SIG-M5 treated with dmso at 0.1 percent for 504 hours (cell line): ENCODE results near the gene ALK.
"Not testable (repeated sequence)": the region's sequence is repeated elsewhere in the genome, so short reads cannot be mapped to it uniquely, and the experiment has no call there.

Experiments
- DNase-seq: peaks from one replicate; lab custom pipeline; 2025; ENCODE audit not compliant: unreplicated experiment; lab: John Stamatoyannopoulos, UW

ALK gene

GRCh38 chr2:29844713-29845326 is 76.6 kb downstream of the ALK start:
- DNase-seq, result no peak

GRCh38 chr2:29841386-29842004 is 79.9 kb downstream of the ALK start:
- DNase-seq, result peak; percentile 15

- DNase-seq, result no peak
Observed at GRCh38 chr2:29839306-29839705, 82.1 kb downstream of the ALK start.

GRCh38 chr2:29837925-29838324 is 83.5 kb downstream of the ALK start:
- DNase-seq, result no peak

- DNase-seq, result no peak
Observed at GRCh38 chr2:29834624-29835023, 86.8 kb downstream of the ALK start.

GRCh38 chr2:29834036-29834540 is 87.3 kb downstream of the ALK start:
- DNase-seq, result no peak

- DNase-seq, result no peak
Observed at GRCh38 chr2:29831560-29831959, 89.8 kb downstream of the ALK start.

- DNase-seq, result no peak
Observed at GRCh38 chr2:29829841-29830240, 91.5 kb downstream of the ALK start.

GRCh38 chr2:29824145-29824544 is 97.2 kb downstream of the ALK start:
- DNase-seq, result not testable (repeated sequence)

GRCh38 chr2:29821591-29821990 is 99.8 kb downstream of the ALK start:
- no peak for DNase-seq

- no peak for DNase-seq
Observed at GRCh38 chr2:29819570-29819969, 101.8 kb downstream of the ALK start.

GRCh38 chr2:29817801-29818680 is 103.3 kb downstream of the ALK start:
- no peak for DNase-seq

GRCh38 chr2:29817299-29817698 is 104.1 kb downstream of the ALK start:
- DNase-seq, result no peak

- no peak for DNase-seq
Observed at GRCh38 chr2:29816651-29817050, 104.7 kb downstream of the ALK start.

GRCh38 chr2:29811378-29811777 is 110.0 kb downstream of the ALK start:
- no peak for DNase-seq

- DNase-seq, result no peak
Observed at GRCh38 chr2:29810956-29811355, 110.4 kb downstream of the ALK start.

GRCh38 chr2:29808321-29808720 is 113.1 kb downstream of the ALK start:
- DNase-seq, result no peak

GRCh38 chr2:29807082-29807481 is 114.3 kb downstream of the ALK start:
- no peak for DNase-seq

GRCh38 chr2:29806461-29806860 is 114.9 kb downstream of the ALK start:
- peak; percentile 37 for DNase-seq

GRCh38 chr2:29804671-29805070 is 116.7 kb downstream of the ALK start:
- no peak for DNase-seq

GRCh38 chr2:29803537-29803936 is 117.8 kb downstream of the ALK start:
- DNase-seq, result no peak

GRCh38 chr2:29802986-29803385 is 118.4 kb downstream of the ALK start:
- no peak for DNase-seq
